ENCODE data around the gene PINLYP.
"Not testable (repeated sequence)": the region's sequence is repeated elsewhere in the genome, so short reads cannot be mapped to it uniquely, and the experiment has no call there.

The PINLYP gene

GRCh38 chr19:43540381-43540780 lies 35.2 kb upstream of the PINLYP start:
- H3K4me3 ChIP-seq (ENCODE audit: low read length) = no peak overlapping the region
- TF ChIP-seq ZNF274 (IDR thresholded peaks at IDR 0.05; ENCODE audit: low read depth, low read length) = no peak

- no peak overlapping the region for H3K4me3 ChIP-seq (ENCODE audit: low read length)
- no peak for TF ChIP-seq ZNF274 (IDR thresholded peaks at IDR 0.05; ENCODE audit: low read depth, low read length)
These were observed 33.5 kb upstream of the PINLYP start for GRCh38 chr19:43541920-43542650.

GRCh38 chr19:43544077-43544476 lies 31.5 kb upstream of the PINLYP start:
- no peak for TF ChIP-seq ZNF274 (IDR thresholded peaks at IDR 0.05; ENCODE audit: low read depth, low read length)
- H3K4me3 ChIP-seq (ENCODE audit: low read length) = no peak overlapping the region

GRCh38 chr19:43545276-43545675 lies 30.3 kb upstream of the PINLYP start:
- no peak overlapping the region for H3K4me3 ChIP-seq (ENCODE audit: low read length)
- TF ChIP-seq ZNF274 (IDR thresholded peaks at IDR 0.05; ENCODE audit: low read depth, low read length) = no peak

- TF ChIP-seq ZNF274 (IDR thresholded peaks at IDR 0.05; ENCODE audit: low read depth, low read length) = no peak
- no peak overlapping the region for H3K4me3 ChIP-seq (ENCODE audit: low read length)
These were observed 29.6 kb upstream of the PINLYP start for GRCh38 chr19:43545981-43546380.

GRCh38 chr19:43546581-43546980 lies 29.0 kb upstream of the PINLYP start:
- no peak overlapping the region for H3K4me3 ChIP-seq (ENCODE audit: low read length)
- TF ChIP-seq ZNF274 (IDR thresholded peaks at IDR 0.05; ENCODE audit: low read depth, low read length) = no peak

GRCh38 chr19:43547926-43548325 lies 27.7 kb upstream of the PINLYP start:
- not testable (repeated sequence) for H3K4me3 ChIP-seq (ENCODE audit: low read length)

GRCh38 chr19:43548706-43549105 lies 26.9 kb upstream of the PINLYP start:
- no peak for TF ChIP-seq ZNF274 (IDR thresholded peaks at IDR 0.05; ENCODE audit: low read depth, low read length)
- no peak overlapping the region for H3K4me3 ChIP-seq (ENCODE audit: low read length)

- no peak overlapping the region for H3K4me3 ChIP-seq (ENCODE audit: low read length)
- no peak for TF ChIP-seq ZNF274 (IDR thresholded peaks at IDR 0.05; ENCODE audit: low read depth, low read length)
These were observed 24.0 kb upstream of the PINLYP start for GRCh38 chr19:43551399-43552197.

GRCh38 chr19:43552198-43552450 lies 23.5 kb upstream of the PINLYP start:
- H3K4me3 ChIP-seq (ENCODE audit: low read length) = no peak overlapping the region
- no peak for TF ChIP-seq ZNF274 (IDR thresholded peaks at IDR 0.05; ENCODE audit: low read depth, low read length)

GRCh38 chr19:43552616-43553015 lies 23.0 kb upstream of the PINLYP start:
- H3K4me3 ChIP-seq (ENCODE audit: low read length) = no peak overlapping the region
- TF ChIP-seq ZNF274 (IDR thresholded peaks at IDR 0.05; ENCODE audit: low read depth, low read length) = no peak

- no peak for TF ChIP-seq ZNF274 (IDR thresholded peaks at IDR 0.05; ENCODE audit: low read depth, low read length)
- no peak overlapping the region for H3K4me3 ChIP-seq (ENCODE audit: low read length)
These were observed 21.9 kb upstream of the PINLYP start for GRCh38 chr19:43553656-43554055.

- TF ChIP-seq ZNF274 (IDR thresholded peaks at IDR 0.05; ENCODE audit: low read depth, low read length) = no peak
These were observed 21.2 kb upstream of the PINLYP start for GRCh38 chr19:43554317-43554895.

GRCh38 chr19:43555185-43555770 lies 20.3 kb upstream of the PINLYP start:
- no peak for TF ChIP-seq ZNF274 (IDR thresholded peaks at IDR 0.05; ENCODE audit: low read depth, low read length)
- no peak overlapping the region for H3K4me3 ChIP-seq (ENCODE audit: low read length)

More at GRCh38 chr19:43554317-43554895, 21.2 kb upstream of the PINLYP start:
- H3K4me3 ChIP-seq (ENCODE audit: low read length) = no peak overlapping the region

- no peak overlapping the region for H3K4me3 ChIP-seq (ENCODE audit: low read length)
- TF ChIP-seq ZNF274 (IDR thresholded peaks at IDR 0.05; ENCODE audit: low read depth, low read length) = no peak
These were observed 14.9 kb upstream of the PINLYP start for GRCh38 chr19:43560687-43561086.
